Kidney capillary endothelial cell (primary cell): ENCODE results near the gene RFESD.
A peak's percentile ranks its signal among the peaks of the same experiment; 100 is the strongest.
"Not testable (repeated sequence)": the region's sequence is repeated elsewhere in the genome, so short reads cannot be mapped to it uniquely, and the experiment has no call there.

Source experiments
- DNase-seq: peaks from one replicate; pipeline ENCODE4 v3.0.0-alpha.2; 2018; ENCODE audit warnings: low spot score

Gene RFESD

DNA sequence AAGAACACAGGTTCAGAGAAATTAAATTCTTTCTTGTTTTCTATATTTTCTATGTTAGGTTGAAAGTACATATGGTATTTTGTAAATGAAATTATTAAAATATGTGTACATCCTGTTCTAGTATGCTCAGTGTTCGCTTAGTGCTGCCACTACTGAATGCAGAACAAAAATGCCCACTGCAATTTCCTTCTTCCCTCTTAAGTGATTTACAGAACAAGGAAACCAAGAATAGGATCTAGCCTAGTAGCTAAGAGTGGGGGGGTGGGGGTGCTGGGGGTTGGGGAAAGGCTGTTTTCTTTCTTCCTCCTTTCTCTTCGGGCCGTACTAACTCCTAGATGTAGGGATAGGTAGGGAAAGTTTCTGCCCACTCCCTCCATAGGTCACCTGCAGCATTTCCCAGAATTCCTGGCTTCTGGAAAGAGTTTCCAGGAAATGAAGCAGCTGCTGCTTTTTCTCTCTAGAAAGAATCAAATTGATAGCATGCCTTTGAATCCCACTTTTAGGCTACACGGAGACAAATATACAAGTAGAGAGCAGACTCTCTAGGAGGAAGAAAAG, 20.6 kb downstream of the RFESD start:
- DNase-seq, result no peak

DNA sequence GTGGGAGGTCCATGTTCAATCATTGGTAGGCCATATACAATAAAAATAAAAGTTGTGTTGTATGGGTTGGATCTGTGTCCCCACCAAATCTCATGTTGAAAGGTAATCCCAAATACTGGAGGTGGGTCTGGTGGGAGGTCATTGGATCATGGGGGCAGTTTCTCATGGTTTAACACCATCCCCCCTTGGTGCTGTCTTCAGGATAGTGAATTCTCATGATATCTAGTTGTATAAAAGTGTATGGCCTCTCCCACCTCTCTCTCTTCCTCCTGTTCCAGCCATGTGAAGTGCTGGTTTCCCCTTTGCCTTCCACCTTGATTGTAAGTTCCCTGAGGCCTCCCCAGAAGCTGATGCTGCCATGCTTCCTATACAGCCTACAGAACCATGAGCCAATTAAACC, 21.1 kb downstream of the RFESD start:
- DNase-seq, result no peak

DNA sequence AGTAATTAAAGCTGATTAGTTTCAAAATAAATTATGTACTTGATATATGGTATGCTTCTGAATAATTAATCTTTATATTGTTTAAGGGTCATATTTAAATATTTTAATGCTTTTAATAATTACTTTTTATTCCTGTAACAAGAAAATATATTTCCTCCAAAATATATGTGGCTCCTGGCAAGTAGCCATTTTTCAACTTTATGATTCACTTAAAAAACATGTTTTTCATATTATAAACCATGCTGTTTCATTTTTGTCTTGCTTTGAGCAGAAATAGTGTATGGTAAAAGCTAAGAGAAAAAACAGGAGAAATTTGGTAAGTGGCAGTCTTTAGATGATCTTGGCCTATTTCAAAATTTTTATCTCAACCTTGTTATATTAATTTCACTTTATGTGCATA, 21.6 kb downstream of the RFESD start:
- peak; percentile 16 for DNase-seq

GRCh38 chr5:95668728-95669127, 22.2 kb downstream of the RFESD start:
- DNase-seq, result peak; percentile 63

DNA sequence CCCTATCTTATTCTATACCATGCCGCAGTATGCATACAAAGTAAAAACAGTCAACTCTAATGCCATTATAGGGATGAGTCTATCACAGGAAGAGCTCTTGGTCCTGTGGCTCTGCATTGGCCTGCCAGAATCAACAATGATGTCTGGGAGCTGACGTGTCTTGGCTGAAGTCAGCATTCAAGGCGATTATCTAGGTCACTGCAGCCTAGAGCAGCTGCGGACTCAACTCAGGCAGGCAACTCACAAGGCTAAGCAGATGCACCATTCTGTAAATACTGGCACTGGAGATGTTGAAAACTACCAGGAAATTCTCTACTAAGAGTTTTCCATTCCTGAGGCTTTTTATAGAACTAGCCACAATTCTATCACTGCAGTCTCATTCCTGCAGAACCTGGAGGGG, 23.0 kb downstream of the RFESD start:
- peak; percentile 44 for DNase-seq

GRCh38 chr5:95669985-95670384, 23.4 kb downstream of the RFESD start:
- no peak for DNase-seq

GRCh38 chr5:95670568-95670967, 24.0 kb downstream of the RFESD start:
- no peak for DNase-seq

DNA sequence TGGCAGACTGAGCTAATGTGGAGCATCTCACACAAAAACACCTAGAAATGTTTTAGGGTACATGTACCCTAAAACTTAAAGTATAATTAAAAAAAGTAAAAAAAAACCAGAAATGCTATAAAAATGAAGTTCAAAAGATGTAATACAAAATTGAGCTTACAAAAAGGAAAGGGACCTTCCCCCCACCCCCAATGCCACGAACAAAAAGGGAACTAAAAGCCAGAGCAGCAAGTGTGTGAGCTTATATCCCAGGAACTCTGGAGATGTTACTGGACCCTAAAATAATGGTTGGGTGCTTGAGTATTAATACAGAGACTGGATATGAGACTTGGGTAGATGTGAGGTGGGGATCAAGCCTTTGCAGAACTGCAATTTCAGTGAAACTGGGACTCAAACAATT, 25.2 kb downstream of the RFESD start:
- DNase-seq, result no peak

DNA sequence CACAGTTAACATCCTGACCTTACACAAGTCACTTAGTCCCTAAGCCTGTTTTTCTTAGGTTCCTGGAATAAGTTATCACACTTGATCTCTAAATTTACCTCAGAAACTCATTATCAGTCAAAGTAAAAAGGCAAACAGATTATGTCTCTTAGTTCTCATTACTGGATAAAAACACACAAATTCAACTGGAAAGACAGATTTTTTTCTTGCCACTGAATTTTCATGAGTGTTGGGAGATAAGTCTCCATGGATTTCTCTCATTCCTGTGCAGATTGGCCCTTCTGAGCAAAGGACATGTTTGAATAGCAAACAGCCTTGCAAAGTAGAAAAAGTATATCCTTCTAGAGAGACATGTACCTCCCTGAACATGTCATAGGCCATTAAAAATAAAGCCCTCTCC, 26.1 kb downstream of the RFESD start:
- no peak for DNase-seq

- no peak for DNase-seq
These were observed 26.5 kb downstream of the RFESD start for GRCh38 chr5:95673081-95673480.

GRCh38 chr5:95682891-95683290, 36.3 kb downstream of the RFESD start, which contains the start of gene SPATA9:
Gene SPATA9, minus strand, starts transcription at chr5:95682991. Its CDS starts 137 bp downstream, at chr5:95682854.
- no peak for DNase-seq

DNA sequence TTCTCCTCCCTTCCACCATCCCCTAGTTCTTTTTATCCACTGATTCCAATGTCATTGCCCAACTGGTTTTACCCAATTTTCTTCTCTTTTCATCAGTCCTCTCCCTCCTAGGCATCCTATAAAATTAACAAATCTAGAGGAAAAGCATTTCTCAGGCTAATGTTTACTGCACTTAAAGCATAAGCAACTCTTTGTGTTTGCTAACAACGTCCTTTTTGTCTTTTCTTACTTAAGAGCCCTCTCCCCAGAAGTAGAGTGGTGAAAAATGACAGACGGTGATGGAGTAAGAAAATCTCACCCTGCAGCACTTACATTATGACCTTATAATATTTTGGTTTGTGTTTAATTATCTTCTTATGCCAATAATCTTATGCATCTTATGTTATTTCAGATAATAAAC, 37.8 kb downstream of the RFESD start:
- no peak for DNase-seq

DNA sequence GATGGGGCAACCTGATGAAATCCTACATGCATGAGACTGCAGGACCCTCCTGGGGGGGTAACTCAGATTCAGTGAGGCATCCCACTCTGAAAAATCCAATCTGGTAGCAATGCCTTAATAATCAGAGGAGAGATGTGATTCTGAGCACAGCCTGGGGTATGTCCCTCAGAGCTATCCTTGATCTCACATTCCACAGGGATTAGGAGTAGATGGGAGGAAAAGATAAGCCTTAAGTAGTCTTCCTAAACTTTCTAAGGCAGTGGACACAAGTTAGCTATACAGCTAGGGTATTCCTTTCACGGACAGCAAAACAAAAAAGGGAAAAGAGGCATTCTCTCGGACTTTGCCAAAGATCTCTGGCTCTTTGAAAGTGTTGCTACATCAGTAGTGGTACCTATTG, 40.1 kb downstream of the RFESD start:
- DNase-seq, result no peak

- no peak for DNase-seq
These were observed 43.1 kb downstream of the RFESD start for GRCh38 chr5:95689680-95690079.

- DNase-seq, result no peak
These were observed 43.8 kb downstream of the RFESD start for GRCh38 chr5:95690333-95690732.

DNA sequence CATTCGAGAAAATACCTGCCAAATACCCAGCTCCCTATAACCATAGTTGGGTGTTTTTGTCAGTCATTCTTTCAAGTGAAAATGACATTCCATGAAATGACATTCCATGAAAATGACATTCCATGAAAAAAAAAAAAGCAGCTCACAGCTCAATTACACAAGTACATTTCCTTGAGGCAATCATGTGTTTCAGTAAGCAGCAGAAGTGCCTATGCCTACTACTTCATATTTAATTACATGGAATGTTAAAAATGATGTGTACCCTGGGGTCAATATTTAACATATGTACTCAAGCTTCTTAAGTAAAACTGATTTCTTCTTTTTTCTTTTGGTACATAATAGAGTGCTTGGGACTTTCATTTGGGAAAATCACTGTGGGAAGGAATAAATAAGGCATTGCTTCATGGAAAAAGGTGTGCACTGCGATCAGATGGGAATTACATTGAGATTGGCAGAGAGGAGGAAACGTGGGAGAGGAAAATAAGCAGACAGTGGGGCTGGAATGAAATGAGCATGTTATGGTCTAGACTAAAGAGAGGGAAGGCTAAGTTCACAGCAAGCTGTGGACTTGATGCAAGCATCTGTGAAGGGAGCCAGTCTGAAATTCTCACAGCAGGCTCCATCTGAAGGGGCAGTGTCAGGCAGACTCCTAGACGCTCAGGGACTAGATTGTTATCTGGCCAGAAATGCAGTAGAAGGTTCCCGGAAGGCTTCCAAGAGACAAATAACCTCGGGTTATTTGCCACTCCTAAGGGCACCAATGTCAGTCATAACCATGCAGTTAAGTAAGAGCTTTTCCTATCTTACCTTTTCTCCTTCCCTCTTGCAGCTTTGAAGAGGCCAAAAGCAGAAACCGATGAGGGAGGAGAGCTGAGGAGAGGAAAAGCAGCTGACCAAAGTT, 51.5 kb downstream of the RFESD start:
- DNase-seq, result no peak

- no peak for DNase-seq
These were observed 52.8 kb downstream of the RFESD start for GRCh38 chr5:95699337-95699736.

DNA sequence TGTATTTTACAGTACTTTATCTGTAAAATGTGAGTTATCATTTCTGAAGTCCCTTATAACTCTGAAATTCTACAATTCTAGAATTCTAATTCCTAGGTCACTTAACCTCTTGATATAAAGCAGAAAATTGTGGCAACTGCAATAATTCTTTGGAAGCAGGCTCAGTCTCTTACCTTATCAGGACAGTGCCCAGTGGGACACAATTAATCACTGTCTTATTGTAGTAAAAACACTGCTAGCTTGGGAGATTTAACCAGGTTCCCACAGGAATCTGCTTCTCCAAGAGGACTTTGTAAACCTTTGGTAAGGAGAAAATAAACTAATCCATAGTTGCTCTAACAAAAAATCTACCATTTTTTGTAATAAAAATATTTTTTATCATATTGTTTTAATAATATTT, 54.5 kb downstream of the RFESD start:
- DNase-seq, result no peak

DNA sequence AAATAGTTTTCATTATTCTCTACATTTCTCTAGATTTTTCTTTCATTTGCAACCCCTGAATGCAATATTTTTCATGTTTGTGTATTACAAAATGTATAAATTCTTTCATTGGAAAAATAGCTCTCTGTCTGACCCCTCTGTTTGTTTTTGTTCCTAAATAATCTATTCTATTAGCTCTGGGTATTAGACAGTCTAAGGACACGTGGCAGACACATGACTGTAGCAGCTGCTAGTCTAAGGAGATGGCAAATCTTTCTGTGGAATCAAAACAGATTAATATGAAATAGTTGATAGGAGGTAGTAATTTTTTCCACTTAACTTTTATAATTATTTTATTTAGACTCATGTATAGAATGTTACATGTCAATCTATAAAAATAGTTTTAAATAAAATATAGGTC, 57.6 kb downstream of the RFESD start:
- no peak for DNase-seq

- DNase-seq, result not testable (repeated sequence)
These were observed 59.6 kb downstream of the RFESD start for GRCh38 chr5:95706196-95706595.

GRCh38 chr5:95707055-95707454, 60.5 kb downstream of the RFESD start:
- DNase-seq, result no peak
